ENCODE measurements around the gene ITGA11.
A peak's percentile ranks its signal among the peaks of the same experiment; 100 is the strongest.

Gene ITGA11

DNA sequence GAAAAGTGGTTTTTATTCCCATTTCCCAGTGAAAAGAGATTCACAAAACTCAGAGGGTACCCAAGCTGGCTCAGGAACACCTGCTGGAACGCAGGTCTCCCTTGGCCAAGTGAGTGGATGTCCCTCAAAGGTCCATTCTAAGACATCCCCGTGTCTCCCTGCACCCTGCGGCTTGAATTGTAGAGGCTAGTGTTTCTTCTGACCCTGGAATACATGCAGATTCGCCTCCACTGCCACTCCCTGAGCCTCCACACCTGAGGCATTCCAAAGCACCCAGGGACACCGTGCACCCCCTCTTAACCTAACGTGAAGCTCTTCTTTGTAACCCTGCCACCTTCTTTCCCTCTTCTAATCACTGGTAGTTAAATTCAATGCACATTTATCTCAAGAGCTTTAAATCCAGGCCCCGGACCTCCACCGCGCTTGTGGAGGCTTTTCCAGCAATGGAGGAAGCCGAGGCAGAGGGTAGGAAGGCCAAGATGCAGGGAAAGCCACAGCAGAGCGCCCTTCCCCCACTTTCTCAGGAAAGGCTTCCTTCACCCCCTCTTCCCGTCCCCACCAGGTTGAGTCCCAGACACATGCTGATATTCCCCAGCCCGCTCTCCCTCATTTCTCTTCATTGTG lies 590 bp upstream of the ITGA11 start (continued):
- no peak for TF ChIP-seq CSRNP3 (CRISPR knock-in tag; IDR thresholded peaks at IDR 0.05)
- TF ChIP-seq BACH2 (CRISPR knock-in tag; IDR thresholded peaks at IDR 0.05; ENCODE audit: borderline replicate concordance), result no peak
- TF ChIP-seq PPARA (CRISPR knock-in tag; IDR thresholded peaks at IDR 0.05; ENCODE audit: borderline replicate concordance), result no peak
- TF ChIP-seq ARNTL (CRISPR knock-in tag; IDR thresholded peaks at IDR 0.05; ENCODE audit: borderline replicate concordance, low read depth), result no peak
- no peak for TF ChIP-seq RARB (CRISPR knock-in tag; IDR thresholded peaks at IDR 0.05)

DNA sequence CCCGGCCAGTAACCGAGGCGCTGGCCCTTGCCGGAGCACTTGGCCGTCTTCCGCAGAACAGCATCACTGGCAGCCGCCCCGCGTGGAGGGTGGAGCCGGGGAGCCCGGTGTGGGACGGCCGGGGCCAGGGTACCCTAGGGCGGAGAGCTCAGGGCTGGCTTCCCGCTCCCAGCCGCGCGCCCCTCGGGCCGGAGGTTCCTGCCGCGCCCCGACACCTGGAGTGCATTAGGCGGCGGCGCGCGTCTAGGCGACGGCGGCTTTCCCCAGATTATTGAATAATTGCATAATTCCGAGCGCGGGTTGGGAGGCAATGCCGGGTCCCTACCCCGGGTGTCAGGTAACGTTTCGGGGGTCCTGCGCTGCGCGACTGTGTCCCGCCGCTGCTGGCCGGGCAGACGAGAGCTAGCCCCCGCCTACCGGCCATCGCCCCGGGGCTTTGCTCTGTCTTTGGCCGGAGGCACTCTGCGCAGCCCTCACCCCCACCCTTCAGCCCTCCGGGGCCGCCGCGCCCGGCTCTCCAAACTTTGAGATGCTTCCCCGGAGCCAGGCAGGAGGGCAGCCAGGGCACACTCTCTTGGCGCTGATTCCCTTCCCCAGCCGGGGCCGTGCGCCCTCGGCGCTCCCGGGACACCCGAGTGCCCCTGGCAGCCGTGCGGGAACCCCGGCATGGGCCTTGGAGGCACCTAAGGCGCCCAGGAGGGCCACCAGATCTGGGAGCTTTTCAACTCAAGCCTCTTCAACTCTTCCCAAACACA lies 749 bp downstream of the ITGA11 start:
- TF ChIP-seq, protein P1, sequence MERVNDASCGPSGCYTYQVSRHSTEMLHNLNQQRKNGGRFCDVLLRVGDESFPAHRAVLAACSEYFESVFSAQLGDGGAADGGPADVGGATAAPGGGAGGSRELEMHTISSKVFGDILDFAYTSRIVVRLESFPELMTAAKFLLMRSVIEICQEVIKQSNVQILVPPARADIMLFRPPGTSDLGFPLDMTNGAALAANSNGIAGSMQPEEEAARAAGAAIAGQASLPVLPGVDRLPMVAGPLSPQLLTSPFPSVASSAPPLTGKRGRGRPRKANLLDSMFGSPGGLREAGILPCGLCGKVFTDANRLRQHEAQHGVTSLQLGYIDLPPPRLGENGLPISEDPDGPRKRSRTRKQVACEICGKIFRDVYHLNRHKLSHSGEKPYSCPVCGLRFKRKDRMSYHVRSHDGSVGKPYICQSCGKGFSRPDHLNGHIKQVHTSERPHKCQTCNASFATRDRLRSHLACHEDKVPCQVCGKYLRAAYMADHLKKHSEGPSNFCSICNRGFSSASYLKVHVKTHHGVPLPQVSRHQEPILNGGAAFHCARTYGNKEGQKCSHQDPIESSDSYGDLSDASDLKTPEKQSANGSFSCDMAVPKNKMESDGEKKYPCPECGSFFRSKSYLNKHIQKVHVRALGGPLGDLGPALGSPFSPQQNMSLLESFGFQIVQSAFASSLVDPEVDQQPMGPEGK (CRISPR knock-in tag; IDR thresholded peaks at IDR 0.05; ENCODE audit: borderline replicate concordance), result no peak
- TF ChIP-seq TCF4 (CRISPR knock-in tag; IDR thresholded peaks at IDR 0.05; ENCODE audit: borderline replicate concordance) (no peak), RARB (CRISPR knock-in tag; IDR thresholded peaks at IDR 0.05) (no peak), POU6F1 (CRISPR knock-in tag; IDR thresholded peaks at IDR 0.05; ENCODE audit: borderline replicate concordance, low read depth) (no peak), CSRNP3 (CRISPR knock-in tag; IDR thresholded peaks at IDR 0.05) (no peak), ZC3H10 (CRISPR knock-in tag; IDR thresholded peaks at IDR 0.05) (no peak), SNAI2 (CRISPR knock-in tag; IDR thresholded peaks at IDR 0.05) (no peak), ARNTL (CRISPR knock-in tag; IDR thresholded peaks at IDR 0.05; ENCODE audit: borderline replicate concordance, low read depth) (no peak), TOX (CRISPR knock-in tag; IDR thresholded peaks at IDR 0.05; ENCODE audit: borderline replicate concordance) (no peak), PPARA (CRISPR knock-in tag; IDR thresholded peaks at IDR 0.05; ENCODE audit: borderline replicate concordance) (no peak)
- ATAC-seq, result peak; percentile 37

DNA sequence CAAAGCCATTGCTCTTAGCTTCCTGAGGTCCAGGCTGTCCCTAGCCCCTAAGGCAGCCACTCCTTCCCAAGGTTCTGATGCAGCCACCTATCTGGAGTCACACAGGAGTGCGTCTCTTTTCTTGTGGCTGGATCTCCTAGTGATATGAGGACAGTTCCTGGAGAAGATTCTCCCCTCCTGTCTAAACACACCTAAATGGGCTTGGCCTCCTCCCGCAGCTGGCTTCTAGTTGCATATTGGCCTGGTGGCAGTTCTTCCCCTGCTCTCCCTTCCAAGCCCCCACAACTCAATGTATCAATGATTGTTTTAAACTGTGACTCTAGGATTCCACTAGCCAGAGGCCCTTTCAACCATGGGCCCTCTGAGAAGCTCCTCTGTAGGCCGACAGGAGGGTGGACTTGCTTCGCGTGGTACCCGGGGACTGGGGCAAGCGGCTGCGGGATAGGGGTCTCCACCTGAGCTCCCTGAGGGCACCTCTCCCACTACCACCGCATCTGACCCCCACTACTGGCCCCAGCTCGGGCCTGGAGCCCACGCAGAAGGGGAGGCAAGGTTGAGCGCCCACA lies 1.4 kb downstream of the ITGA11 start:
- no peak for ATAC-seq
- TF ChIP-seq ISL1 (CRISPR knock-in tag; IDR thresholded peaks at IDR 0.05), result no peak
- no peak for TF ChIP-seq PPARA (CRISPR knock-in tag; IDR thresholded peaks at IDR 0.05; ENCODE audit: borderline replicate concordance)
- TF ChIP-seq CSRNP3 (CRISPR knock-in tag; IDR thresholded peaks at IDR 0.05), result no peak
- TF ChIP-seq OSR1 (CRISPR knock-in tag; IDR thresholded peaks at IDR 0.05), result no peak
- TF ChIP-seq ESRRG (CRISPR knock-in tag; IDR thresholded peaks at IDR 0.05), result no peak
- no peak for TF ChIP-seq TCF4 (CRISPR knock-in tag; IDR thresholded peaks at IDR 0.05; ENCODE audit: borderline replicate concordance)
- no peak for TF ChIP-seq TOX (CRISPR knock-in tag; IDR thresholded peaks at IDR 0.05; ENCODE audit: borderline replicate concordance)
- TF ChIP-seq GLIS3 (CRISPR knock-in tag; IDR thresholded peaks at IDR 0.05), result no peak
- TF ChIP-seq, protein P1 (CRISPR knock-in tag; IDR thresholded peaks at IDR 0.05; ENCODE audit: borderline replicate concordance), result no peak
- TF ChIP-seq ZFP30 (CRISPR knock-in tag; IDR thresholded peaks at IDR 0.05), result no peak

Measured in SK-N-SH treated with all-trans-retinoic acid at 6 μM for 48 hours (cell line).